Measurements from ENCODE around the gene CCDC91.

Gene CCDC91

GRCh38 chr12:28158353-28158752 lies 31.9 kb upstream of the CCDC91 start:
- H3K27ac ChIP-seq = no peak overlapping the region
- no peak for TF ChIP-seq CTCF (conservative IDR thresholded peaks at IDR 0.05)

- H3K27ac ChIP-seq = no peak overlapping the region
- no peak for TF ChIP-seq CTCF (conservative IDR thresholded peaks at IDR 0.05)
These were observed 30.6 kb upstream of the CCDC91 start for GRCh38 chr12:28159688-28160087.

- no peak for TF ChIP-seq CTCF (conservative IDR thresholded peaks at IDR 0.05)
These were observed 28.6 kb upstream of the CCDC91 start for GRCh38 chr12:28161697-28162096.

GRCh38 chr12:28162697-28163096 lies 27.6 kb upstream of the CCDC91 start:
- H3K27ac ChIP-seq = no peak overlapping the region
- no peak for TF ChIP-seq CTCF (conservative IDR thresholded peaks at IDR 0.05)

More at GRCh38 chr12:28161697-28162096, 28.6 kb upstream of the CCDC91 start:
- no peak overlapping the region for H3K27ac ChIP-seq

GRCh38 chr12:28164644-28165275 lies 25.5 kb upstream of the CCDC91 start:
- no peak overlapping the region for H3K27ac ChIP-seq
- TF ChIP-seq CTCF (conservative IDR thresholded peaks at IDR 0.05) = no peak

- TF ChIP-seq CTCF (conservative IDR thresholded peaks at IDR 0.05) = no peak
These were observed 22.2 kb upstream of the CCDC91 start for GRCh38 chr12:28167981-28168485.

GRCh38 chr12:28171356-28172060 lies 18.7 kb upstream of the CCDC91 start:
- no peak for TF ChIP-seq CTCF (conservative IDR thresholded peaks at IDR 0.05)
- no peak overlapping the region for H3K27ac ChIP-seq

More at GRCh38 chr12:28167981-28168485, 22.2 kb upstream of the CCDC91 start:
- no peak overlapping the region for H3K27ac ChIP-seq
